GM19328 (cell line): Measurements from ENCODE around the gene SEC14L2.

Experiments
- ATAC-seq: cut with Tn5 transposase; IDR thresholded peaks from one replicate; pipeline ENCODE4 v1.9.1; 2021; ENCODE audit warnings: mild to moderate bottlenecking, moderate library complexity; ENCODE audit not compliant: unreplicated experiment

SEC14L2 gene

GRCh38 chr22:30404307-30404706 is 7.5 kb downstream of the SEC14L2 start:
- no peak for ATAC-seq

- no peak for ATAC-seq
Measured at GRCh38 chr22:30405731-30406130, 8.9 kb downstream of the SEC14L2 start.

DNA sequence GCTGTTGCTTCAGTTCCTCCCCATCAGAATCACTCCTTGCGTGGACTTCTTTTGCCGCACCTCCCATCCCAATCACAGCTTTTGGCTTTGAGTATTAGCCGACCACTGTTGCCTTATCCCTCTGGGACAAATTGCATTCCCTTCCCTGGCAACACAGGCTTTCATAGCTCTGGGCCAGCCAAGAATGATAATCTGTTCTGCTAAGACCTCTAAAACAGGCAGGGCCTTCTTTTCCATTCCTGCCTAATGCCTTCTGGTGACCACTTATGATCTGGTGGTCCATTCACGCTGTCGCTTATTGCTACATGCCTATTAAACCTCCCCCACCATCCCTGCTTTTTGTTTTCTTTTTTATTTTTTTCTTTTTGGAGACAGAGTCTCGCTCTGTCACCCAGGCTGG is 9.6 kb downstream of the SEC14L2 start:
- no peak for ATAC-seq

DNA sequence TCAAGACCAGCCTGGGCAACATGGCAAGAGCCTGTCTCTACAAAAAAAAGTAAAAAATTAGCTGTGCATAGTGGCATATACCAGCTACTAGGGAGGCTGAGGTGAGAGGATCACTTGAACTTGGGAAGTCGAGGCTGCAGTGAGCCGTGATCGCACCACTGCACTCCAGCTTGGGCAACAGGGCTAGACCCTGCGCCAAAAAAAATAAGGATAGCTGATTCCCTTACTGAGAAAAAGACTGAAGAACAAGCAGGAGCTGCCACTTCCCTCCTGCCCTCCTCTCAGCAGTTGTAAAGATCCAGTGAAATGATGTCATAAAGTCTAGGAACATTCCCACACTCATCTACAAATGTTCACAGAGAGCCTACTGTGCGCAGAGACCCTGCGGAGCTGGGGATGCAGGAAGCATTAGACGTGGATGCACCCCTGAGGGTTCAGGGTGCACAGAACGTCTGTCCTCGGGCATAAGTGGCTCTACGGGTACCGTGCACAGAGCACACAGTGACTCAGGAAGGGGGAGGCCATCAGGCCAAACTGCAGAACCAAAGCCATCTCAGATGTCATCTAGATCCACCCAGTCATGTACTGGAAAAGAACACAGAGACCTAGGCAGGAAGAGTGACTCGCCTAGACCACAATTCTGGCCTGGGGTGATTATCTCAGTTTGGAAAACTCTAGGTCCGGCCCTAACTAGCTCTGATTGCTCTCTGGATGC is 11.7 kb downstream of the SEC14L2 start:
- no peak for ATAC-seq

GRCh38 chr22:30411780-30412179 is 15.0 kb downstream of the SEC14L2 start:
- no peak for ATAC-seq

DNA sequence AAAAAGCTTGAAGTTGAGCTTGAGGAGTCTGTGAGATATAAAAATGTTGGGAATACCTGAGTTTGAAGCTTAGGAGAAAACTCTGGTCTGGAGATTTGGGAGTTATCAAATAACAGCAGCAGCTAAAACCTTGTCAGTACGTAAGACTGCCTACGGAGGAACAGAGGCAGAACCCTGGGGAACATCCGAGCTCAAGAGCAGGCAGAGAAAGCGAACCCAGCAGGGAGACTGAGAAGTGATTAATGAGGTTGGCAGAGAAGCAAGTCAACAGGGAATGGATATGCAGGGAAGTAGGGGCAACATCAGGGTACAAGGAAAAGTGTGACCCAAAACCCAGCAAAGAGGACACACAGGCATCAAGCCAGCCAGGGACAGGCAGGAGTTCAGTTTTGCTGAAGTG is 16.2 kb downstream of the SEC14L2 start:
- no peak for ATAC-seq

DNA sequence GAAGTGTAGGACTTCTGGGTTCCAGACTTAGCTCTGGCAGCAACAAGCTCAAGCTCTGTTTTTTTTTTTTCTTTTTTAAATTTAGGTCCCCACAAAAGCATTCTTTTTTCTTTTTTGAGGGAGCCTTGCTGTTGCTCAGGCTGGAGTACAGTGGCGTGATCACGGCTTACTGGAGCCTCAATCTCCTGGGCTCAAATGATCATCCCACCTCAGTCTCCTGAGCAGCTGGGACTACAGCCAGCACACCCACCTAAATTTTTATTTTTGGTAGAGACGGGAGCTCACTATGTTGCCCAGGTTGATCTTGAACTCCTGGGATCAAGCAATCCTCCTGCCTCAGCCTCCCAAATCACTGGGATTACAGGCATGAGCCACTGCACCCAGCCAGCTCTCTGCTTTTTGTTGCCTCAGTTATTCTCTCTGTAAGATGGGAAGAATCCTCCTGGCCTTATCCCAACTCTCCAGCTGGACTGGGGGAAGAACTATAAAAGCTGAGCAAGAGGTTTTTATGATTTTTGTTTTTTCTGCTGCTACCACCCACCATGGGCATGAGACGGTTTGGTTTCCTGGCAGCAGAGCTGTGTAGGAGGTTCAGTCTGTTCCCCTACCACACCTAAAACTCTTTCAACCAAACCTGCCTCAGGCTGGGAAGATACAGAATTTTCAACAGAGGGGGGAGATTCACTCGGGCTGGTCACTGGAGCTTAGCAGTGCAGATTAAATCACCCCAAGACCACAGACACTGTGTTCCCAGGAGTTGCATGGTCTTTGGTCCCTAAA is 17.1 kb downstream of the SEC14L2 start:
- no peak for ATAC-seq

DNA sequence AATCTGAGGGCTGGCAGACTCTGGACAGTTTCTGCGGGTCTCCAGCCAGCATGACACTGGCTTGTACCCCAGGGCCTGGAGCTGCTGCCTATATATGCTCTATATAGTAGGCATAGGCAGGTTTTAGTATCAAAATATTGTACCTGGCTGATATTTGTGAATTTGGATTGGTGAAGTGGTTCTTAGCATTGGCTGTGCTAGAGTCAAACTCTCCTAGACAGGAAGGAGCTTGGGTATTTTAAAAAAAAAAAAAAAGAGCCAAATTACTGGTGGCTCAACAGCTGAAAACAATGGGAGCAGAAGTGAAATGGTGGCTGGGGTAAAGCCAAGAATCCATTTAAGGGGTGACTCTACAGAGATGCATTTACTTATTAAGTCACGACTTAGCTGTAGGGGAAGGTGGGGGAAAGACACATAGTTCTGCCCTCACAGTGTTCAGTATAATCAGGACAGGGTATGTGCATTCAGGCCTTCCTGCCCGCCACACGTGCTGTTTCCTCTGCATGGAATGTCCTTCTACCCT is 17.8 kb downstream of the SEC14L2 start:
- no peak for ATAC-seq

GRCh38 chr22:30416403-30416802 is 19.6 kb downstream of the SEC14L2 start:
- no peak for ATAC-seq

- no peak for ATAC-seq
Measured at GRCh38 chr22:30416837-30417236, 20.0 kb downstream of the SEC14L2 start.

- ATAC-seq = no peak
Measured at GRCh38 chr22:30420347-30421125, 23.7 kb downstream of the SEC14L2 start.

- no peak for ATAC-seq
Measured at GRCh38 chr22:30421695-30422480, 25.1 kb downstream of the SEC14L2 start.

GRCh38 chr22:30422481-30423300 is 25.9 kb downstream of the SEC14L2 start:
- ATAC-seq = no peak

- ATAC-seq = peak; percentile 28
Measured at GRCh38 chr22:30423301-30423958, 26.6 kb downstream of the SEC14L2 start.

GRCh38 chr22:30423959-30424533 is 27.2 kb downstream of the SEC14L2 start:
- ATAC-seq = peak; percentile 81

- ATAC-seq = no peak
Measured at GRCh38 chr22:30424534-30425326, 27.9 kb downstream of the SEC14L2 start.

DNA sequence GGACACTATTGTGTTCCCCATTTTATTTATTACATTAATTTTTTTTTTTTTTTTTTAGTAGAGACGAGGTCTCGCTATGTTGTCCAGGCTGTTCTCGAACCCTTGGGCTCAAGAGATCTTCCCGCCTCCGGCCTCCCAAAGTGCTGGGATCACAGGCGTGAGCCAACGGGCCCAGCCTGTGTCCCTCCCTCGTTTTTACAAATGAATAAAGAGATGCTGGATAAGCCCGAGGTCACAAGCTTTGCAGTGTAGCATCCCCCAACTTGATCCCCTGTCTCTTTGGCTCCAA is 28.5 kb downstream of the SEC14L2 start:
- ATAC-seq = no peak
